Gastroesophageal sphincter (tissue), 4 donors: ENCODE results near the gene LNX2. TPM values are rescaled to one million over a fixed set of nuclear protein-coding genes. Genes with fewer than 3 reads are reported as not detected.

Experiments used
- ATAC-seq: fragments of 150-250 bp; one replicate; pipeline ENCODE4 v1.9.1; 2016; ENCODE audit warnings: mild to moderate bottlenecking, moderate library complexity
- H3K27ac ChIP-seq, 4 donors: fragments of 200-600 bp; sonication (generic) in 3 of 4; 1 replicate in 3 of 4; 2 replicates in 1 of 4; pipeline ENCODE4 v1.5.1; 2016 to 2019
- H3K27me3 ChIP-seq: fragments of 200-600 bp; sonication (generic); one replicate; pipeline ENCODE4 v1.5.1; 2019
- H3K36me3 ChIP-seq, 2 donors: fragments of 200-600 bp; sonication (generic); one replicate each; pipeline ENCODE4 v1.5.1; 2019; ENCODE audit warnings: control low read depth in 1 of 2
- H3K4me1 ChIP-seq, 3 donors: fragments of 200-600 bp; sonication (generic); 1 replicate in 2 of 3; 2 replicates in 1 of 3; pipeline ENCODE4 v1.5.1; 2016 to 2019; ENCODE audit warnings: control low read depth in 2 of 3
- H3K4me3 ChIP-seq, 2 donors: fragments of 200-600 bp; sonication (generic); one replicate each; pipeline ENCODE4 v1.5.1; 2019; ENCODE audit warnings: mild to moderate bottlenecking in 1 of 2, moderate library complexity in 1 of 2
- H3K9me3 ChIP-seq, 3 donors: fragments of 200-600 bp; sonication (generic); one replicate each; pipeline ENCODE4 v1.5.1; 2017 to 2019; ENCODE audit warnings: control low read depth in 2 of 3
- EP300 ChIP-seq: sonication (generic); formaldehyde crosslinking; IDR thresholded peaks from one replicate; pipeline ENCODE4 v1.6.1; 2017; ENCODE audit warnings: antibody characterized with exemption, mild to moderate bottlenecking
- POLR2A ChIP-seq, 2 donors: fragments of 450-650 bp; IDR thresholded peaks; one replicate each; pipeline ENCODE4 v1.6.1; 2017; ENCODE audit warnings: antibody characterized with exemption in 2 of 2, mild to moderate bottlenecking in 2 of 2, moderate library complexity in 1 of 2
- POLR2AphosphoS5 ChIP-seq: sonication (generic); formaldehyde crosslinking; IDR thresholded peaks from one replicate; pipeline ENCODE4 v1.6.1; 2017; ENCODE audit warnings: antibody characterized with exemption
- WGBS, 2 donors: methylation state at CpG; one replicate each; pipeline ENCODE4 v1.1.5; 2018; ENCODE audit warnings: low coverage in 1 of 2; 5-methylcytosine and 5-hydroxymethylcytosine counted together
- total RNA-seq, 4 donors: library from RNA; depleted of rRNA; stranded (reverse); fragments of >200 nt; gene quantifications; one replicate each; pipeline ENCODE4 v1.1.0, GENCODE V29; 2016
- TF ChIP-seq, protein P1 (sequence below), 4 experiments: fragments of 200-600 bp in 2 of 4; fragments of 450-650 bp in 2 of 4; sonication (generic) in 1 of 4; IDR thresholded peaks; one replicate each; pipeline ENCODE4 v1.5.1; 2017 to 2019; ENCODE audit warnings: antibody characterized with exemption in 4 of 4, mild to moderate bottlenecking in 2 of 4, moderate library complexity in 2 of 4

Gene LNX2
- total RNA-seq, 4 donors from 2014 or later, result 10.6 to 16.0 (median 14.0) TPM

DNA sequence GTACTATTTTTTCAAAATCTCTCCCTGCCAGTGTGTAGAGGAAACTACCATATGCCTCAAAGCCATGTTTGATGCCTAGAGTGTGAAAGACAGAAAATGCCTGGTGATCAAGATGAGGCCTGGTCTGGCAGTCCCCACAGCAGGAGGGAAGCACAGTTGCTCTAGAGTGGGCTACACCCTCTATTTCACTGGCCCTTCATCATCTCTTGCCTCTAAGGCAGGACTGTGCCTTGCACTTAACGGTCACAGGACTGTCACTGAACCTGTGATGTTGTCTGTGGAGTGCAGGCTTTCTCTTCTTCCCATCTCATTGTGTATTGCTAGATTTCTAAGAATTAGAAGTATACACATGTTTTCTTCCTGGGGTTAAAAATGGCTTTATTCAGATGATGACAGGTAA, 17.7 kb upstream of the LNX2 start:
- Histone ChIP-seq H3K27me3 (no peaks in the 10 kb centered on the region), H3K9me3 (no peaks in the 10 kb centered on the region), H3K4me1 (peaks cover 9 to 81% (median 19%) of the 10 kb centered on the region in 3 donors), H3K27ac (peak overlapping the region; percentile 47 to 70 (median 67)), H3K36me3 (no peaks in the 10 kb centered on the region), H3K4me3 (no peak overlapping the region)
- no peak for TF ChIP-seq POLR2AphosphoS5
- TF ChIP-seq EP300, result no peak
- TF ChIP-seq POLR2A (IDR thresholded peaks at IDR 0.05), result no peak
- TF ChIP-seq, protein P1, sequence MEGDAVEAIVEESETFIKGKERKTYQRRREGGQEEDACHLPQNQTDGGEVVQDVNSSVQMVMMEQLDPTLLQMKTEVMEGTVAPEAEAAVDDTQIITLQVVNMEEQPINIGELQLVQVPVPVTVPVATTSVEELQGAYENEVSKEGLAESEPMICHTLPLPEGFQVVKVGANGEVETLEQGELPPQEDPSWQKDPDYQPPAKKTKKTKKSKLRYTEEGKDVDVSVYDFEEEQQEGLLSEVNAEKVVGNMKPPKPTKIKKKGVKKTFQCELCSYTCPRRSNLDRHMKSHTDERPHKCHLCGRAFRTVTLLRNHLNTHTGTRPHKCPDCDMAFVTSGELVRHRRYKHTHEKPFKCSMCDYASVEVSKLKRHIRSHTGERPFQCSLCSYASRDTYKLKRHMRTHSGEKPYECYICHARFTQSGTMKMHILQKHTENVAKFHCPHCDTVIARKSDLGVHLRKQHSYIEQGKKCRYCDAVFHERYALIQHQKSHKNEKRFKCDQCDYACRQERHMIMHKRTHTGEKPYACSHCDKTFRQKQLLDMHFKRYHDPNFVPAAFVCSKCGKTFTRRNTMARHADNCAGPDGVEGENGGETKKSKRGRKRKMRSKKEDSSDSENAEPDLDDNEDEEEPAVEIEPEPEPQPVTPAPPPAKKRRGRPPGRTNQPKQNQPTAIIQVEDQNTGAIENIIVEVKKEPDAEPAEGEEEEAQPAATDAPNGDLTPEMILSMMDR (IDR thresholded peaks at IDR 0.05), result no peak
- no peak for ATAC-seq
- 78 to 83% methylated on average over 1 of the region's 1 CpG for WGBS, 2 donors

DNA sequence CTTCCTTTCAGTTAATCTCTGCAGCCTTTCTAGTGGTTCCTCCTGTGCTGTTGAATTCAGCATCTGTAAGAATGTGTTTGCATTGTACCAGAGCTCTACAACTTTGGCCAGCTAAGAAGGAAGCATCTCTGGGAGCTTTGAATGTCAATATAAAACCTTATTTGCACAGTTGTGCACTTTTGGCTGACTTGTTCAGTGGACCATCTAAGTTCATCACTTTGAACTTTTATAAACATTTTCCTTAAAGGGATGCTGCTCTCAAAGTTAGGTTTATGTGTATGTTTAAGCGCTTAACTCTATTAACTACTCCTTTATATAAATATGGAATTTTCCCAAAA, 16.9 kb upstream of the LNX2 start:
- no peak for TF ChIP-seq POLR2A (IDR thresholded peaks at IDR 0.05)
- TF ChIP-seq EP300, result no peak
- H3K27ac ChIP-seq, result peak overlapping the region in 3 of 4 donors; percentile 49 to 70 (median 65)
- no peak for ATAC-seq
- no peak overlapping the region for H3K4me3 ChIP-seq
- no peaks in the 10 kb centered on the region for H3K27me3 ChIP-seq
- no peaks in the 10 kb centered on the region for H3K9me3 ChIP-seq
- 43 to 92% methylated on average over 1 of the region's 1 CpG for WGBS, 2 donors
- peaks cover 9 to 74% (median 19%) of the 10 kb centered on the region in 3 donors for H3K4me1 ChIP-seq
- no peaks in the 10 kb centered on the region for H3K36me3 ChIP-seq

DNA sequence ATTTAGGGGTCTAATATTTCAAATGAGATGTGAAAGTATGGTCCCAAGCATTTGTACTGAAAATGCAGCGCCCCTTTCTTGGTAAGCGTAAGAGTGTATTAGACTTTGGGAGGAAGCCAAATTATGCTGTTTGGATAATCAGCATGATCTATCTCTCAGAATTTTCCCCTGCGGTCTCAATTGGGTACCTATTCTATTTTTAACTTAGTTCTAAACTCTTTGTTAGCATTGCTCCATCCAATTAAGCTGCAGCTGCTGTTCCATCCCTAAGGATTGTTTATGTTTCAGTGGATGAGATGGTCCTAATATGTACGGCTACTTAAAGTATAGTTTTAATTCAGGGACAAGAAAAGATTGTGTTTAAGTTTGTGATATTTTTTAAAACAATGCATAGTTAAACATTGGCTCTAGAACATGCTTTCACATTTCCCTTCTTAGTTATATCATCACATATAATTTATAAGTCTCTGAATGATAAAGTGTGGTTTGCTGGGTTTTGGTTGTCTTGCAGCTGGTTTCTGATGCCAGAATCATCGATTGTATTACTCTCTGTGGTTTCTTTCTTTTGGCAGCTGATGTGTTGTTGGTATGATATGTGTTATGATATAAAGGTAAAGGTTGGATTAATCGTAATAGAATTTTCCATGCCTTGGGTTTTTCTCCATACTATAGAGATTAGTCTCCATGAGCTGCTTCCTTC, 16.4 kb upstream of the LNX2 start:
- Histone ChIP-seq H3K27ac (peak overlapping the region; percentile 23 to 70 (median 57)), H3K36me3 (peaks cover 0 to 4% of the 10 kb centered on the region in 2 donors), H3K9me3 (no peaks in the 10 kb centered on the region), H3K4me1 (peaks cover 9 to 69% (median 19%) of the 10 kb centered on the region in 3 donors), H3K27me3 (no peaks in the 10 kb centered on the region), H3K4me3 (no peak overlapping the region)
- no peak for ATAC-seq
- WGBS, 2 donors, result 7 to 41% methylated on average over 6 of the region's 6 CpGs
- no peak for TF ChIP-seq POLR2AphosphoS5
- no peak for TF ChIP-seq EP300
- TF ChIP-seq POLR2A (IDR thresholded peaks at IDR 0.05), result no peak
- TF ChIP-seq, protein P1 (IDR thresholded peaks at IDR 0.05), result no peak

DNA sequence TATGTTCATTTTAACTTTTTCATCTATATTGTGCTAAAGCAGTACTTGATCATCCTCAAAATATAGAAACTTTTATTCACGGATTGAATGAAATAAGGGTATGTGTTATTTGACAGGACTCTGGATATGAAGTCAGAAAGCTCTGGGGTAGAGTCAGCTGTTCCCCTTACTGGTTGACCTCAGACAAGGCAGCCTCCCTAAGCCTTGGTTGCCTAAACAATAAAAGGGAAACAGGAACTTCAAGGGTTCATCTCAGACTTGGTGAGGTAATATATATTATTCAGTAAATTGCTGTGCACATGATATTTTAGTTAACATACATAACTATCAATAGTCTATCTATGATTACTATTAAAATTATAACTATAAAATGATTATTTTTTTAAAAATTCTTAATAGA, 14.9 kb upstream of the LNX2 start:
- Histone ChIP-seq H3K4me1 (peaks cover 9 to 63% (median 19%) of the 10 kb centered on the region in 3 donors), H3K36me3 (peaks cover 0 to 6% of the 10 kb centered on the region in 2 donors), H3K9me3 (no peaks in the 10 kb centered on the region), H3K27ac (peak overlapping the region in 1 of 4 donors; percentile 65), H3K27me3 (no peaks in the 10 kb centered on the region), H3K4me3 (no peak overlapping the region)
- 45 to 88% methylated on average over 1 of the region's 1 CpG for WGBS, 2 donors
- TF ChIP-seq, protein P1 (IDR thresholded peaks at IDR 0.05), result no peak
- no peak for TF ChIP-seq POLR2AphosphoS5
- no peak for TF ChIP-seq EP300
- TF ChIP-seq POLR2A (IDR thresholded peaks at IDR 0.05), result no peak
- no peak for ATAC-seq

DNA sequence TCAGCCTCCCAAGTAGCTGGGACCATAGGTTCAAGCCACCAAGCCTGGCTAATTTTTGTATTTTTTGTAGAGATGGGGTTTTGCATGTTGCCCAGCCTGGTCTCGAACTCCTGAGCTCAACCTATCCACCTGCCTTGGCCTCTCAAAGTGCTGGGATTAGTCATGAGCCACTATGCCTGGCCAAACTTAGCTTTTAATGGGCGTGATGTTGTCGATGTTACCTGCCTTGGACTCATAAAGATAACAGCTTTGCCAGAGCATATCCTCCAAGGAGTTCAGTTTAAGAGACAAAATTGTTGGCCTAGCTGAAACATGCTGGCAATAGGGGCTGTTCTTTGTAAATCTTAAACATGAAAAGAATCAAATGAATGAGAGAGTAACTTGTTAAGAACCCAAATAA, 14.5 kb upstream of the LNX2 start:
- no peak for TF ChIP-seq POLR2AphosphoS5
- TF ChIP-seq, protein P1 (IDR thresholded peaks at IDR 0.05), result no peak
- TF ChIP-seq POLR2A (IDR thresholded peaks at IDR 0.05), result no peak
- TF ChIP-seq EP300, result no peak
- Histone ChIP-seq H3K4me1 (peaks cover 9 to 63% (median 19%) of the 10 kb centered on the region in 3 donors), H3K36me3 (peaks cover 0 to 6% of the 10 kb centered on the region in 2 donors), H3K4me3 (no peak overlapping the region), H3K9me3 (no peaks in the 10 kb centered on the region), H3K27me3 (no peaks in the 10 kb centered on the region), H3K27ac (peak overlapping the region in 2 of 4 donors; percentile 31 to 65)
- no peak for ATAC-seq
- 84% methylated on average over 3 of the region's 3 CpGs; no CpG with 5 or more reads in 1 of the 2 donors for WGBS, 2 donors
